Thyroid gland (tissue), 4 donors: ENCODE data around the gene ALMS1. TPM values are rescaled to one million over a fixed set of nuclear protein-coding genes. Genes with fewer than 3 reads are reported as not detected.

ENCODE experiments used
- DNase-seq, 2 donors: peaks; one replicate each; pipeline ENCODE4 v3.0.0-alpha.2; 2019
- H3K27ac ChIP-seq, 3 donors: fragments of 200-600 bp; sonication (generic); 1 replicate in 2 of 3; 2 replicates in 1 of 3; pipeline ENCODE4 v1.5.1; 2016 to 2019; ENCODE audit warnings: mild to moderate bottlenecking in 1 of 3, moderate library complexity in 1 of 3
- H3K27me3 ChIP-seq: fragments of 200-600 bp; sonication (generic); one replicate; pipeline ENCODE4 v1.5.1; 2019
- H3K36me3 ChIP-seq, 2 donors: fragments of 200-600 bp; sonication (generic); one replicate each; pipeline ENCODE4 v1.5.1; 2016 to 2019
- H3K4me1 ChIP-seq, 2 donors: fragments of 200-600 bp; sonication (generic); one replicate each; pipeline ENCODE4 v1.5.1; 2017 to 2019
- H3K4me3 ChIP-seq, 3 donors: fragments of 200-600 bp; sonication (generic); replicated peaks in 1 of 3; 1 replicate in 2 of 3; 2 replicates in 1 of 3; pipeline ENCODE4 v1.5.1; 2016; ENCODE audit warnings: mild to moderate bottlenecking in 1 of 3
- H3K9me3 ChIP-seq: fragments of 200-600 bp; sonication (generic); one replicate; pipeline ENCODE4 v1.5.1; 2017
- CTCF ChIP-seq, 6 experiments: fragments of 200-600 bp in 3 of 6; fragments of 450-650 bp in 3 of 6; sonication (generic) in 3 of 6; IDR thresholded peaks; one replicate each; pipeline ENCODE4 v1.5.1; 2016 to 2019; ENCODE audit warnings: antibody characterized with exemption in 6 of 6, mild to moderate bottlenecking in 2 of 6, inconsistent platforms in 1 of 6, moderate library complexity in 1 of 6
- POLR2A ChIP-seq, 2 donors: fragments of 450-650 bp; IDR thresholded peaks; one replicate each; pipeline ENCODE4 v1.6.1; 2017; ENCODE audit warnings: antibody characterized with exemption in 2 of 2, mild to moderate bottlenecking in 2 of 2, moderate library complexity in 1 of 2
- WGBS, 2 donors: methylation state at CpG; one replicate each; pipeline ENCODE4 v1.1.5; 2017; 5-methylcytosine and 5-hydroxymethylcytosine counted together
- intact Hi-C: fragments of 100-400 bp; cut with DNase I; formaldehyde crosslinking; loops from one replicate; pipeline ENCODE4 v1.15.1; 2023
- total RNA-seq, 4 donors: library from RNA; depleted of rRNA; stranded (reverse); fragments of >200 nt; gene quantifications; one replicate each; pipeline ENCODE4 v1.2.3, GENCODE V29; 2016

Gene ALMS1
- total RNA-seq, 4 donors from 2014 or later, result 38.7 to 66.6 (median 44.4) TPM

DNA sequence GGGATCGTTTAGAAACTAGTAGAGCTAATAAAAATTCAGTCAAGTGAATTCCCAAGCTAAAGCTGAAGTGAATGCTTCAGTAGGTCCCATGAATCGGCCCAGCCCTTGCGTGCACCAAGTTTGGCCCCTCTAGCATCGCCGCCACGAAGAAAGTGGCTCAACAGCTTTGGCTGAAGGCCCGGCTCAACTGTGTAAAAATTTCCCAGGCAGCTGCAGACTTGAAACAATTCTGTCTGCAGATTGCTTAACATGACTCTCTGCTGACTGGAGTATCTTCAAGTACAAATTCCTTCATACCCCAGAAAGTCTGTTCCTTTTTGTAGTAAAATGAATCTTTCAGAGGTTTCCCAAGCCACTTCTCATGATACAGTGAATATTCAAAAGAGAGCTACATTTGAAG is 32.7 kb downstream of the ALMS1 start:
- peak; percentile 93 to 95 for DNase-seq
- TF ChIP-seq POLR2A (IDR thresholded peaks at IDR 0.05) (peak in 1 of 2 donors; percentile 18), CTCF (IDR thresholded peaks at IDR 0.05) (no peak)
- Histone ChIP-seq H3K9me3 (no peaks in the 10 kb centered on the region), H3K36me3 (no peaks in the 10 kb centered on the region), H3K4me1 (peaks cover 8 to 9% of the 10 kb centered on the region in 2 donors), H3K27ac (peak overlapping the region; percentile 11 to 76 (median 55)), H3K4me3 (no peak overlapping the region), H3K27me3 (no peaks in the 10 kb centered on the region)
- 16 to 23% methylated on average over 7 of the region's 7 CpGs for WGBS, 2 donors
- intact Hi-C loops, result no loop called here

DNA sequence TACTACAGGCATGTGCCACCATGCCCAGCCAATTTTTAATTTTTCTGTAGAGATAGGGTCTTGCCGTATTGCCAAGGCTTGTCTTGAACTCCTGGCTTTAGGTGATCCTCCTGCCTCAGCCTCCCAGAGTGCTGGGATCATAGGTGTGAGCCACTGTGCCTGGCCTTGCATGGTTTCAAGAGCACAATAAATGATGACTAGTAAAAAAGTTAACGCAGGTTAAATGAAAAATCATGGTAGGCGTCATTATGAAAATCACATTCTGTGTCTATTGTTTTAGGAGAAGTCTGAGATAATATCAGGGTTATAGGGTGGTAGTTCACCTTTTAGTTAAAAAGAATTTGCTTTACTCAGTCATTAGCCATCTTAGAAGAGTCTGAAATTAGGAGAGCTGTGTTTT is 38.3 kb downstream of the ALMS1 start:
- no peak overlapping the region for H3K27ac ChIP-seq
- no peak for DNase-seq
- WGBS, 2 donors, result 94 to 96% methylated on average over 3 of the region's 3 CpGs

DNA sequence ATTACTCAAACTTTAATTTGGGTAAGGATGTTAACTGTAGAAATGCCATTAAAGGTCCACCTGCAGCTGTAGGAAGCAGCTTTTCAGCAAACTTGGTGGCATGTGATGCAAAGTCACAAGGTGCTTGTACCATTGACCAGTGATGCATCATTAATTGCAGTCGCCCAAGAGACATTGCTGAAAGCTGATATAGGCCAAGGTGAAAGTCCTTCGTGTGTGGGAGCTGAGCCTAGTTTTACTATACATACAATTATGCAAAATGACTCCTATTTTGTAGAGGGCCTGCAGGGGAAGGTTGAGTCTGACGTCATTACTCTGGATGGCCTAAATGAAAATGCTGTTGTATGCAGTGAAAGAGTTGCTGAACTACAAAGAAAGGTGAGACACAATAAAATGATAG is 40.5 kb downstream of the ALMS1 start:
- no peak for DNase-seq

More for the DNA sequence above, 38.3 kb downstream of the ALMS1 start:
- Histone ChIP-seq H3K4me3 (no peak overlapping the region), H3K9me3 (no peaks in the 10 kb centered on the region), H3K4me1 (peaks cover 4 to 5% of the 10 kb centered on the region in 2 donors), H3K36me3 (no peaks in the 10 kb centered on the region), H3K27me3 (no peaks in the 10 kb centered on the region)
- TF ChIP-seq CTCF (IDR thresholded peaks at IDR 0.05) (no peak), POLR2A (IDR thresholded peaks at IDR 0.05) (no peak)
- intact Hi-C loops, result no loop called here

DNA sequence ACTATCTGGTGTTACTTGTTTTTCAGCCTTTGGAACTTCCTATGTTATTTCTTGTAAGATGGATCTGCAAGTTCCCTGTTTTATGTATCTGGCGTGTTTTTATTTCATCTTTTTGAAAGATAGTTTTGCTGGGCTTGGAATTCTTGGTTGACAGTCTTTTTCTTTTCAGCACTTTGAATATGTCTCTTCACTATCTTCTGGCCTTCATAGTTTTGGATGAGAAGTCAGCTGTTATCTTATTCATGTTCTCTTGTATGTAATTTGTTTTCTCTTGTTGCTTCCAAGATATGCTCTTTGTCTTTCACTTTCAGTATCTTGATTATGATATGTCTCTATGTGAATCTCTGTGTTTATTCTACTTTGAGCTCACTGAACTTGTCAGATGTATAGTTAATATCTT is 50.4 kb downstream of the ALMS1 start:
- no peak for TF ChIP-seq POLR2A (IDR thresholded peaks at IDR 0.05)
- no peak for TF ChIP-seq CTCF (IDR thresholded peaks at IDR 0.05)
- intact Hi-C loops, result no loop called here

More for the DNA sequence above, 40.5 kb downstream of the ALMS1 start:
- H3K4me1 ChIP-seq, result no peaks in the 10 kb centered on the region
- no peak overlapping the region for H3K27ac ChIP-seq
- intact Hi-C loops, result no loop called here
- H3K27me3 ChIP-seq, result no peaks in the 10 kb centered on the region
- 93% methylated on average over 3 of the region's 3 CpGs for WGBS, 2 donors
- no peak overlapping the region for H3K4me3 ChIP-seq
- H3K9me3 ChIP-seq, result no peaks in the 10 kb centered on the region
- no peaks in the 10 kb centered on the region for H3K36me3 ChIP-seq
- TF ChIP-seq POLR2A (IDR thresholded peaks at IDR 0.05), result no peak
- TF ChIP-seq CTCF (IDR thresholded peaks at IDR 0.05), result no peak

GRCh38 chr2:73444202-73444601 is 58.6 kb downstream of the ALMS1 start:
- 95 to 99% methylated on average over 3 of the region's 3 CpGs for WGBS, 2 donors
- H3K4me1 ChIP-seq, result no peaks in the 10 kb centered on the region
- no peak overlapping the region for H3K27ac ChIP-seq
- intact Hi-C loops, result no loop called here
- H3K36me3 ChIP-seq, result peaks cover 6 to 11% of the 10 kb centered on the region in 2 donors
- no peaks in the 10 kb centered on the region for H3K27me3 ChIP-seq
- no peaks in the 10 kb centered on the region for H3K9me3 ChIP-seq
- no peak overlapping the region for H3K4me3 ChIP-seq
- DNase-seq, result no peak
- no peak for TF ChIP-seq CTCF (IDR thresholded peaks at IDR 0.05)
- TF ChIP-seq POLR2A (IDR thresholded peaks at IDR 0.05), result no peak

More for the DNA sequence above, 50.4 kb downstream of the ALMS1 start:
- Histone ChIP-seq H3K9me3 (no peaks in the 10 kb centered on the region), H3K4me3 (no peak overlapping the region), H3K27ac (no peak overlapping the region), H3K27me3 (no peaks in the 10 kb centered on the region), H3K4me1 (no peaks in the 10 kb centered on the region), H3K36me3 (peaks cover 3 to 6% of the 10 kb centered on the region in 2 donors)
- no peak for DNase-seq
- WGBS, 2 donors, result 100% methylated on average over 1 of the region's 1 CpG
